Measurements from ENCODE around the gene RAPGEF4. TPM values are rescaled to one million over a fixed set of nuclear protein-coding genes. Genes with fewer than 3 reads are reported as not detected.

The RAPGEF4 gene
- total RNA-seq, 1 donor from 2014 or later: 14.2 TPM

- DNase-seq (ENCODE audit: low read depth in 2 of 2): peak in 1 of 2 donors; percentile 16
These were observed 86.9 kb downstream of the RAPGEF4 start for GRCh38 chr2:172822585-172822984.

DNA sequence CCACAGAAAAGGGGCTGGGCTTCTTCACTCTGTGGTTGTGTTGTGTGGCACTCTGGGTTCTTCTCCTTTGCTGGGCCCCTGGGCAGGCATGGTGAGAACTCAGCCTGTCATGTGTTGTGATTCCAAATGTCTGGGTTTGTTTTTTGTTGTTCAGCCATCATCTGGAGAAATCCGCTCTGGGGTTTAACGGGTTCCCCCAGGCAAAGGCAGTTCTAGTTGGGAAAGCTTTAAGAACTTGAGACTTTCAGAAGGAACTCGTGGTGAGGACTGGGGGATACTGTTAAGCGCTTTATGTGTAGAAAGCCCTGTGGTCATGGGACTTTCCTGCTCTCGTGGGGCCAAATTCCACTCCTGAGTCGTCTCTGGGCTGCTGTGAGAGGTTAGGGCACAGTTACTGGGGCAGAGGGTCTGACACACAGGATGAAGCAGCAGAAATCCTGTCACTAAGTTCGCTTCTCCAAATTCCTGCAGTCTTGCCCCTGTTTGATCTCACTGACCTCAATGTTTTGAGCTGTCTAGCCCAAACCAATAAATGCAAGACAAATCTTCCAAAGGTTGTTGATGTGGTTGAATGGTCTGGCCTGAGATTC, 87.7 kb downstream of the RAPGEF4 start:
- peak in 1 of 2 donors; percentile 18 for DNase-seq (ENCODE audit: low read depth in 2 of 2)

DNA sequence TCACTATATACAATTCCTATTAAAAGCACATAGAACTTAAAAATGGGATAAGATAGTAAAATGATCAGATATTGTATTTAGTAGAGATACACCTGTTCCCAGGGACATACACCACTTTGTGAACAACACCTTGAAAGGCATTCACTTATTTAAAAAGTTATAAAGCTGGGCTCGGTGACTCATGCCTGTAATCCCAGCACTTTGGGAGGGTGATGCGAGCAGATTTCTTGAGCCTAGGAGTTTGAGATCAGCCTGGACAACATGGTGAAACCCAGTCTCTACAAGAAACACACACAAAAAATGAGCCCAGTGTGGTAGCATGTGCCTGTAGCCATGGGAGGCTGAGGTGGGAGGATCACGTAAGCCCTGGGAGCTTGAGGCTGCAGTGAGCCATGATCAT, 90.9 kb downstream of the RAPGEF4 start:
- DNase-seq (ENCODE audit: low read depth in 2 of 2): no peak

GRCh38 chr2:172829229-172829628, 93.6 kb downstream of the RAPGEF4 start:
- peak in 1 of 2 donors; percentile 63 for DNase-seq (ENCODE audit: low read depth in 2 of 2)

DNA sequence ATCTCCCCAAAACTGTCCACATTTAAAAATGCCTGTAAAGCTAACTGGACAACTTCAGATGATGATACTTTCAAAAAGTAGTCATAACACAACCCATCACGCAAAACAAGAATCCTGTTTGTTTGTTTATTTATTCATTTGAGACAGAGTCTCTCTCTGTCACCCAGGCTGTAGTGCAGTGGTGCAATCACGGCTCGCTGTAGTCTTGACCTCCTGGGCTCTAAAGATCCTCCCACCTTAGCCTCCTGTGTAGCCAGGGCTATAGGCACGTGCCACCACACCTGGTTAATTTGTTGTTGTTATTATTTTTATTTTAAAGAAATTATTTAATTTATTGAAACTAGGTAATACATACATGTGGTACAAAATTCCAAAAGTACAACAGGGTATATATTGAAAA, 94.8 kb downstream of the RAPGEF4 start:
- no peak for DNase-seq (ENCODE audit: low read depth in 2 of 2)

- peak in 1 of 2 donors; percentile 40 for DNase-seq (ENCODE audit: low read depth in 2 of 2)
These were observed 98.3 kb downstream of the RAPGEF4 start for GRCh38 chr2:172833898-172834297.

- DNase-seq (ENCODE audit: low read depth in 2 of 2): no peak
These were observed 99.2 kb downstream of the RAPGEF4 start for GRCh38 chr2:172834881-172835280.

DNA sequence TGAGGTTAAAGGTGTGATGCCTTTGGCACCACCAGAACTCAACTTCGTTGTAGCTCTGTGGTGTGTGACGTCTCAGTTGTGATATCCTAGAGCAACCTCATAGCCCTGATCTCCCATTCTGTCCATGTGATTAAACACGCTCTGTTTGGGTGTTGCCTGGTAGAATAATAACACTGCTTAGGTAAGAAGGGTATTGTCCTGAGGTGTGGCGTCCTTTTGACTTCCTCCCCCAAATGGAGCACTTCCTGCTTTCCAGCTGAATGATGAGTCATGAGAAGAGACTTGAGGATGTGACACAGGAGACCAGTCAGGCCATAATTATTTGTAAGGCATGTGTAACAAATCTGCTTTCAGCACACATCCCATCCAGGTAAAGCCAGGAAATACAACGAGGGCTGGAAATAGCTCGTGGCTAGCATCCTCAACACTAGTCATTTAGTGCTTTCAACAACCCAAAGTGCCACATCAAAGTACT, 100.7 kb downstream of the RAPGEF4 start:
- peak; percentile 97 to 98 for DNase-seq (ENCODE audit: low read depth in 2 of 2)

DNA sequence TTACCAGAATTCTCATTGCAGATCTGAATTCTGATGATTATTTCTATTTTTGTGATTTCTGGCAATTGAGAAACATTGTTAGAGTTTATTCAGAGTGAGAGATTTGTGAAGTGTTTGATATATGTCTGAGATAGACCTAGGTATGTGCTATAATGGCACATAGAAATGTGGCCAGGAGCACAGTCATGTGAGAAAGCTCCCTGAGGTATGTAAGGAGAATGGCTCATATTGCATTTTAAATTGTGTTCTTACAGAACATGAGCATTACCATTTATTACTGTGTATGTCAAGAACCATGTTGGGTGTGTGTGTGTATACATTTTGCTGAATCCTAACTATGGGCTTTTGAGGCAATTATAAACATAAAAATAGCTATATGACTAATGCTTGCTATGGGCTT, 101.2 kb downstream of the RAPGEF4 start:
- DNase-seq (ENCODE audit: low read depth in 2 of 2): no peak

GRCh38 chr2:172839446-172839845, 103.8 kb downstream of the RAPGEF4 start:
- DNase-seq (ENCODE audit: low read depth in 2 of 2): no peak

GRCh38 chr2:172842511-172843265, 107.0 kb downstream of the RAPGEF4 start:
- no peak for DNase-seq (ENCODE audit: low read depth in 2 of 2)

GRCh38 chr2:172843266-172843582, 107.6 kb downstream of the RAPGEF4 start:
- DNase-seq (ENCODE audit: low read depth in 2 of 2): no peak

GRCh38 chr2:172843902-172844715, 108.5 kb downstream of the RAPGEF4 start:
- DNase-seq (ENCODE audit: low read depth in 2 of 2): no peak

DNA sequence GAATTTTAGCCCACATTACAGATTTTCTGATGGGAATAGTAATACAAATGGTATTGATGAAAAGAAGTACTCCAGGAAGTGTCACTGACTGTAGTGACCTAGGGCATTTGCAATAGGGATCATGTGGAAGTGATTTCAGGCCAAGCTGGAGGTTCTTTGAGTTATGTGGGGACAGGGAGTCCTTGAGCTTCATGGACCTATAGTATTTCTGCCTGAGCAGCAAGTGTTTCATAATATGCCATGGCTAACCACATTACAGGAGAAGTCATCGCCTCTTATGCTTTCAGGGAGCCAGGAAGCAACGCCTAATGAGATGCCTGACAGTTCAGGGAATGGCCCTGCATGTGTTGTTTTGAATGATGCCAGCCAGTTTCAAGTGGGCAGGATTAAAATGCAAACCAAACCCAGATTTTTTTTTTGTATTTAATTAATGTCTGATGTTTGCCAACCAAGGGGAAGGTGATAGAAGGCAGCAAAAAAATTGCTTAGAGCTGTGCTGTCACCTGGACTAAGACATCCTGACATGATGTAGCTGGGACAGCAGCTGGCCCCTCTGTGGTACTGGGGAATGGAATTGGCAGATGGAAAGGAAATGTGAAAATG, 109.5 kb downstream of the RAPGEF4 start:
- DNase-seq (ENCODE audit: low read depth in 2 of 2): no peak

GRCh38 chr2:172846551-172846950, 110.9 kb downstream of the RAPGEF4 start:
- no peak for DNase-seq (ENCODE audit: low read depth in 2 of 2)

DNA sequence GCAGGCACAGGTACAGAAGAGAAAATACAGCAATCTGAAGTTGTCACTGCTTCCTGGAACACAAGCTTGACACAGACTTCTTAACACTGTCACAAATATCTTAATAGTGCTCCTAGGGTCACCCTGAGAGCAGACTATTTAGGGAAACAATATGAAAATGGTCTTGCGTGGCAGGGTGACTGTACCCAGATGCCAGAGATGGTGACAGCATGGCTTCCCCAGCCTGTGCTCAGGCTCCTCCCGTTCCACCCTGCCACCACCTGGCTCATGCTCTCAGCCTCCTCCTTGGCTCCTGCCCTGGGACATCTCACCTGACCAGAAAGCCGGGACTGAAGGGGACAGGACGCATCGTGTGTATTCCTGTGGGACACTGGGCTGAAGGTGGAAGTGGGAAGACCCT, 111.5 kb downstream of the RAPGEF4 start:
- no peak for DNase-seq (ENCODE audit: low read depth in 2 of 2)

- no peak for DNase-seq (ENCODE audit: low read depth in 2 of 2)
These were observed 112.9 kb downstream of the RAPGEF4 start for GRCh38 chr2:172848519-172848918.

GRCh38 chr2:172849519-172850217, 114.0 kb downstream of the RAPGEF4 start:
- no peak for DNase-seq (ENCODE audit: low read depth in 2 of 2)

DNA sequence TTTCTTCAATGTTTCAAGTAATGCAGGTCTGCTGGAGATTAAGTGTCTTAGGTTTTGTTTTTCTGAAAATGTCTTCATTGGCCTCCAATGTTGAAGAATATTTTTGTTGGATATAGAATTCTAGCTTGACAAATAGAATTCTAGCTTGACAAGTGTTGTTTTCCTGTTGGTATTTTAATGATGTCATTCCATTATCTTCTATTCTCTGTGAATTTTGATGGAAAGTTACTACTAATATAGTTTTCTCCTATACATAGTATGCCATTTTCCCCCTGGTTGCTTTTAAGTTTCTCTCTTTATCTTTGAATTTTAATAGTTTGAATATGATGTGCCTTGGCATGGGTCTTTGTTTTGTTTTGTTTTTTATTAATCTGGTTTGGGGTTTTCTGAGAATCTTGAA, 119.9 kb downstream of the RAPGEF4 start:
- DNase-seq (ENCODE audit: low read depth in 2 of 2): no peak

DNA sequence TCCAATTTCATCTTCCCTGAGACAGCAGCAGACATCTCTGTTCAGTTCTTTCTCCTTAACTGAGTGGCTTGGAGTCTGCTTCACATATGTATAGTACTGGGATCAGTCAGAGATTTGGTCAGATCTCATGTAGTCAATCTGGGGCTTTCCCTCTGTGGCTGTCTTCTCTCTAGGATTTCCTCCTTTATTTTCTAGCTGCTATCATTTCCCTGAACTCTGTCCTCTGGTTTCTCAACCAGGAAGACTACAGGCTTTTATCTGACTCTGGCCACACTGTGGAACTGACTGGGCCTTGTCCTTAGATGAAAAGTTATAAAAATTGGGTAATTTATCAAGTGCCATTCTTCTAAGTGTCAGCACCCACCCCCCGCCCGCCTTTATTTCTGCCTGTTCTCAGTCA, 121.0 kb downstream of the RAPGEF4 start:
- no peak for DNase-seq (ENCODE audit: low read depth in 2 of 2)

DNA sequence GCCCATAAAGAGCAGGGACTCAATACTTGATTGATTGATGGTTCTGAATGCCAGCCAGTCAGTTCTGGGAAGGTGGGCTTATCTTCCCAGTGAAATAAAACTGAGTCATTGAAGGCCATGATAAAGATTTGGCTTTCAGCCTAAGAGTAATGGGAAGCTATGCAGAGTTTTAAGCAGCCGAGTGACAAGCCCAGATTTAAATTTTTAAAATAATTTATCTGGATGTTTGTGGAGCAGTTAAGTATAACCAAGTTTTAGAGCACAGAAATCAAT, 122.8 kb downstream of the RAPGEF4 start:
- peak in 1 of 2 donors; percentile 48 for DNase-seq (ENCODE audit: low read depth in 2 of 2)
